Skin epidermis (tissue), 12 donors: ENCODE results near the gene PRKCH.

Source experiments
- H3K27ac ChIP-seq, 21 experiments: fragments of 200-600 bp; sonication (generic) in 11 of 21; one replicate each; pipeline ENCODE4 v1.5.0; 2020; ENCODE audit warnings: mild to moderate bottlenecking in 3 of 21, inconsistent platforms in 2 of 21, moderate library complexity in 2 of 21
- H3K4me3 ChIP-seq, 7 experiments: fragments of 200-600 bp; sonication (generic) in 2 of 7; one replicate each; pipeline ENCODE4 v1.5.0; 2020; ENCODE audit warnings: inconsistent platforms in 2 of 7, mild to moderate bottlenecking in 2 of 7, moderate library complexity in 1 of 7

PRKCH gene

GRCh38 chr14:61596990-61597389, 275.6 kb downstream of the PRKCH start:
- Histone ChIP-seq H3K27ac (no peak overlapping the region), H3K4me3 (no peak overlapping the region)

- H3K4me3 ChIP-seq = no peak overlapping the region
- H3K27ac ChIP-seq = peak overlapping the region in 3 of 21 experiments; percentile 5 to 33 (median 30)
These were observed 277.6 kb downstream of the PRKCH start for GRCh38 chr14:61598980-61599379.

- no peak overlapping the region for H3K27ac ChIP-seq
- no peak overlapping the region for H3K4me3 ChIP-seq
These were observed 278.6 kb downstream of the PRKCH start for GRCh38 chr14:61599942-61600341.
